Measurements from ENCODE around the gene UCK1.

The UCK1 gene

DNA sequence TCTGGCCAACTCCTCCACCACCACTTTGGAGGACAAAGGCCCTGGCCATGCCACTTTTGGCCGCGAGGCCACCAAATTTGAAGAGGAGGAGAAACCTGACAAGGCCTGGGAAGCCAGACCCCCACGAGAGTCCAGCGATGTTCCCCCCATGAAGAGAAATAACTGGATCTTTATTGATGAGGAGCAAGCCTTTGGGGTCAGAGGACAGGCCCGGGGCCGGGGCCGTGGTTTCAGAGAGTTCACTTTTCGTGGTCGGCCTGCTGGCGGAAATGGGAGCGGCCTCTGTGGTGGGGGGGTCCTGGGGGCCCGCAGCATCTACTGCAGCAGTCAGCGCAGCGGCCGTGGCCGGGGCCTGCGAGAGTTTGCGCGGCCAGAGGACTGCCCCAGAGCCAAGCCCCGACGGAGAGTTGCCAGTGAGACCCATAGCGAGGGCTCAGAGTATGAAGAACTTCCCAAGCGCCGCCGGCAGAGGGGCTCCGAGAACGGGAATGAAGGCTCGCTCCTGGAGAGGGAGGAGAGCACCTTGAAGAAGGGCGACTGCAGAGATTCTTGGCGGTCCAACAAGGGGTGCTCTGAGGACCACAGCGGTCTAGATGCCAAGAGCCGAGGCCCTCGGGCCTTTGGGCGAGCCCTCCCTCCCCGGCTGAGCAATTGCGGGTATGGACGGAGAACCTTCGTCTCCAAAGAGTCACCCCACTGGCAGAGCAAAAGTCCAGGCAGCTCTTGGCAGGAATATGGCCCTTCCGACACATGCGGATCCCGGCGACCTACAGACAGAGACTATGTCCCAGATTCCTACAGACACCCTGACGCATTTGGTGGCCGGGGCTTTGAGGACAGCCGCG, 55.7 kb downstream of the UCK1 start:
- DNase-seq, result no peak

DNA sequence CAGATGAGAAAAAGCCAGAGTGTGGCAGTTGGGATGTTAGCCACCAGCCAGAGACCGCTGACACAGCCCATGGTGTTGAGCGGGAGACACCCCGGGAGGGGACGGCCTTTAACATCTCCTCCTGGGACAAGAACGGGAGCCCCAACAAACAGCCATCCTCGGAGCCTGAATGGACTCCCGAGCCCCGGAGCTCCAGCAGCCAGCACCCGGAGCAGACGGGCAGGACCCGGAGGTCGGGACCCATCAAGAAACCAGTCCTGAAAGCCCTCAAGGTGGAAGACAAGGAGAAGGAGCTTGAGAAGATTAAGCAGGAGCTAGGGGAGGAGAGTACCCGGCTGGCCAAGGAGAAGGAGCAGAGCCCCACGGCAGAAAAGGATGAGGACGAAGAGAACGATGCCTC, 56.4 kb downstream of the UCK1 start:
- DNase-seq, result no peak

DNA sequence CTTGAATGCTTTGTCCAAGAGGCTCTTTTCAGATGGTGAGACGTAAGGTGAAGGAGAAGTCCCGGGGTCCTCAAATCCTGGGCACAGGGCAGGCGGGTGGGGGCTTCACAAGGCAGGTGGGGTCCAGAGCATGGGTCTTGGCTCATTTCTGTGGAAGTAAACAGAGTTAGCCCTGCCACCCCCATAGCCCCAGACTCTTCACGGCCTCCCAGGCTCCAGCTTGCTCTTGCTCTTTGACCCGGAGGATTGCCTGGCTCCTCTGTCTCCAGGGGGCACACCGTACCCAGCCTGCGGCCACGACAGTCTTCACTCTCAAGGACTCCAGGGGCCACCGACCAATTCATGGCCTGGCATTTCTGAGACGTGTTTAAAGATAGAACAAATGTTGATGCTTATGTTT, 57.2 kb downstream of the UCK1 start:
- no peak for DNase-seq

Measured in EL (cell line).